Measurements from ENCODE around the gene CEBPE.

- TF ChIP-seq CTCF (IDR thresholded peaks at IDR 0.05; ENCODE audit: poor library complexity, severe bottlenecking): no peak
- TF ChIP-seq POLR2AphosphoS5 (IDR thresholded peaks at IDR 0.05): no peak
- TF ChIP-seq RAD21 (conservative IDR thresholded peaks at IDR 0.05): no peak
- no peak for TF ChIP-seq EZH2 (IDR thresholded peaks at IDR 0.05; ENCODE audit: borderline replicate concordance, insufficient read depth, low read length, poor library complexity, severe bottlenecking)
- TF ChIP-seq TAF1 (IDR thresholded peaks at IDR 0.05; ENCODE audit: low read depth): no peak
- TF ChIP-seq SMC3 (conservative IDR thresholded peaks at IDR 0.05; ENCODE audit: poor library complexity): no peak
- TF ChIP-seq REST (IDR thresholded peaks at IDR 0.05; ENCODE audit: borderline replicate concordance): no peak
- TF ChIP-seq MXI1 (conservative IDR thresholded peaks at IDR 0.05; ENCODE audit: poor library complexity, severe bottlenecking): no peak
- no peak for TF ChIP-seq EP300 (conservative IDR thresholded peaks at IDR 0.05; ENCODE audit: poor library complexity, severe bottlenecking)
These were observed 30.7 kb upstream of the CEBPE start for GRCh38 chr14:23149745-23150144.
